ENCODE results near the gene TMEM205. TPM values are rescaled to one million over a fixed set of nuclear protein-coding genes. Genes with fewer than 3 reads are reported as not detected.

TMEM205 gene
- total and polyA plus RNA-seq, 2 of the 13 experiments (the other 11 are each of a cell fraction or from before 2014, with no cell fraction given): 45.5 to 98.7 TPM

GRCh38 chr19:11380653-11381537 lies 34.8 kb upstream of the TMEM205 start (continued):
- TF ChIP-seq ZNF496 (CRISPR knock-in tag; IDR thresholded peaks at IDR 0.05; ENCODE audit: insufficient replicate concordance) (no peak), HNF4A (CRISPR knock-in tag; IDR thresholded peaks at IDR 0.05) (no peak), ZMYM2 (CRISPR knock-in tag; IDR thresholded peaks at IDR 0.05) (no peak), ZNF562 (CRISPR knock-in tag; IDR thresholded peaks at IDR 0.05; ENCODE audit: borderline replicate concordance) (no peak), ZNF672 (CRISPR knock-in tag; IDR thresholded peaks at IDR 0.05) (no peak), NCOA1 (CRISPR knock-in tag; IDR thresholded peaks at IDR 0.05) (no peak), ONECUT2 (CRISPR knock-in tag; IDR thresholded peaks at IDR 0.05) (no peak), ELF1 (CRISPR knock-in tag; IDR thresholded peaks at IDR 0.05) (peak; percentile 45; the same call in 1 of the 2 replicates), TCF7L2 (IDR thresholded peaks at IDR 0.05; ENCODE audit: low read depth, low read length) (no peak), TCF7 (IDR thresholded peaks at IDR 0.05; ENCODE audit: low read depth) (no peak), NR1H2 (CRISPR knock-in tag; IDR thresholded peaks at IDR 0.05; ENCODE audit: borderline replicate concordance, low read depth) (no peak), ZBTB26 (CRISPR knock-in tag; IDR thresholded peaks at IDR 0.05; ENCODE audit: borderline replicate concordance) (peak; percentile 70; the same call in 1 of the 2 replicates), NFRKB (IDR thresholded peaks at IDR 0.05) (no peak), ZNF614 (CRISPR knock-in tag; IDR thresholded peaks at IDR 0.05; ENCODE audit: borderline replicate concordance) (peak; percentile 79; the same call in 1 of the 2 replicates), KDM4B (CRISPR knock-in tag; IDR thresholded peaks at IDR 0.05) (no peak), ASH2L (IDR thresholded peaks at IDR 0.05; ENCODE audit: insufficient read length, low read depth, low read length) (peak; percentile 65), ZFP62 (CRISPR knock-in tag; IDR thresholded peaks at IDR 0.05) (no peak), ZNF770 (CRISPR knock-in tag; IDR thresholded peaks at IDR 0.05) (no peak; the same call in 1 of the 2 replicates), SIX1 (CRISPR knock-in tag; IDR thresholded peaks at IDR 0.05; ENCODE audit: borderline replicate concordance) (no peak), ZNF12 (CRISPR knock-in tag; IDR thresholded peaks at IDR 0.05) (0 out of 2 replicates have a peak, but pooled peaks have one; percentile 47), LBX2 (CRISPR knock-in tag; IDR thresholded peaks at IDR 0.05; ENCODE audit: borderline replicate concordance) (0 out of 2 replicates have a peak, but pooled peaks have one; percentile 68), ZNF292 (CRISPR knock-in tag; IDR thresholded peaks at IDR 0.05; ENCODE audit: borderline replicate concordance, low read depth) (0 out of 2 replicates have a peak, but pooled peaks have one; percentile 23), ZNF383 (CRISPR knock-in tag; IDR thresholded peaks at IDR 0.05; ENCODE audit: borderline replicate concordance) (no peak), ZBTB38 (CRISPR knock-in tag; IDR thresholded peaks at IDR 0.05) (peak; percentile 78)
